Loucy (cell line): ENCODE results near the gene ZNF524.

ENCODE experiments used
- H2AFZ ChIP-seq: fragments of 200-600 bp; sonication (generic); 2 replicates; pipeline ENCODE4 v1.6.0; 2016; ENCODE audit warnings: antibody characterized with exemption, mild to moderate bottlenecking, low read length, moderate library complexity
- H3F3A ChIP-seq: fragments of 200-600 bp; 2 replicates; pipeline ENCODE4 v1.6.0; 2016; ENCODE audit warnings: antibody characterized with exemption, low read depth, mild to moderate bottlenecking
- H3K27me3 ChIP-seq: fragments of 200-600 bp; sonication (generic); 2 replicates; pipeline ENCODE4 v1.6.1; 2014; ENCODE audit warnings: low read length, mild to moderate bottlenecking; ENCODE audit not compliant: insufficient read depth, poor library complexity, severe bottlenecking
- H3K36me3 ChIP-seq: fragments of 200-600 bp; sonication (generic); 2 replicates; pipeline ENCODE4 v1.6.1; 2016; ENCODE audit warnings: low read length; ENCODE audit not compliant: insufficient read depth
- H3K4me1 ChIP-seq: fragments of 200-600 bp; sonication (generic); 2 replicates; pipeline ENCODE4 v1.5.1; 2014; ENCODE audit warnings: low read length, mild to moderate bottlenecking; ENCODE audit not compliant: insufficient read depth, poor library complexity, severe bottlenecking
- H3K4me2 ChIP-seq: fragments of 200-600 bp; sonication (generic); 2 replicates; pipeline ENCODE4 v1.6.0; 2014; ENCODE audit warnings: antibody characterized with exemption, low read length, low read depth, mild to moderate bottlenecking; ENCODE audit not compliant: poor library complexity, severe bottlenecking
- H3K4me3 ChIP-seq: fragments of 200-600 bp; sonication (generic); 2 replicates; pipeline ENCODE4 v1.5.1; 2014; ENCODE audit warnings: low read length, mild to moderate bottlenecking, mixed read lengths; ENCODE audit not compliant: poor library complexity, severe bottlenecking
- H3K79me2 ChIP-seq: fragments of 200-600 bp; sonication (generic); 2 replicates; pipeline ENCODE4 v1.6.1; 2014; ENCODE audit warnings: low read length; ENCODE audit not compliant: insufficient read depth
- H3K9ac ChIP-seq: fragments of 200-600 bp; sonication (generic); 2 replicates; pipeline ENCODE4 v1.6.0; 2014; ENCODE audit warnings: mild to moderate bottlenecking, low read depth, low read length, moderate library complexity; ENCODE audit not compliant: poor library complexity, severe bottlenecking
- H3K9me2 ChIP-seq: fragments of 200-600 bp; sonication (generic); replicated peaks from 2 replicates; pipeline ENCODE4 v1.6.1; 2016; ENCODE audit warnings: low read depth, low read length, mixed read lengths
- H3K9me3 ChIP-seq: fragments of 200-600 bp; sonication (generic); 2 replicates; pipeline ENCODE4 v1.6.1; 2014; ENCODE audit warnings: mild to moderate bottlenecking, antibody characterized with exemption, low read length, low read depth; ENCODE audit not compliant: insufficient read depth
- H4K20me1 ChIP-seq: fragments of 200-600 bp; sonication (generic); 2 replicates; pipeline ENCODE4 v1.6.0; 2014; ENCODE audit warnings: antibody characterized with exemption, low read length, mild to moderate bottlenecking; ENCODE audit not compliant: insufficient read depth, poor library complexity, severe bottlenecking
- EZH2phosphoT487 ChIP-seq: fragments of 200-600 bp; IDR thresholded peaks from 2 replicates; pipeline ENCODE4 v1.6.1; 2018; ENCODE audit warnings: antibody characterized with exemption, mild to moderate bottlenecking, moderate library complexity, borderline replicate concordance
- TF ChIP-seq, protein P1 (sequence below): fragments of 200-600 bp; sonication (generic); conservative IDR thresholded peaks from 2 replicates; pipeline ENCODE4 v1.5.1; 2014; ENCODE audit warnings: mild to moderate bottlenecking, antibody characterized with exemption, low read length

Gene ZNF524

DNA sequence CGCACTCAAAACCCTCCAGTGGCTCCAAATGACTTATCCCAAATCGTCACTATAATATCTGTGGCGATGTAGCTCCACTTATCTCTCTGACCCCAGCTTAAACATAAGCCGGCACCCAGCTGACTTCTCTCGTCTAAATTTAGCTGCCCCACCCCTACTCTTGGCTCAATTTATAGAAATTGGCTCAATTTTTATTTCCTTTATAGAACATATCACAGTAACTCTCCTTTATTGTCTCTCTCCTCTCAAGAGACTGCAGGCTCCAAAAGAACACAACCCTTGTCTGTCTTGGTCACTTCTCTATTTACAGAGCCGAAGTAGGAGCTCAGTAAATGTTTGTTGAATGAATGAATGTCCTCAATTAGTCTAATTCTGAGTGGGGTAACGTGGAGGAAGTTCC lies 23.5 kb downstream of the ZNF524 start:
- TF ChIP-seq, protein P1, sequence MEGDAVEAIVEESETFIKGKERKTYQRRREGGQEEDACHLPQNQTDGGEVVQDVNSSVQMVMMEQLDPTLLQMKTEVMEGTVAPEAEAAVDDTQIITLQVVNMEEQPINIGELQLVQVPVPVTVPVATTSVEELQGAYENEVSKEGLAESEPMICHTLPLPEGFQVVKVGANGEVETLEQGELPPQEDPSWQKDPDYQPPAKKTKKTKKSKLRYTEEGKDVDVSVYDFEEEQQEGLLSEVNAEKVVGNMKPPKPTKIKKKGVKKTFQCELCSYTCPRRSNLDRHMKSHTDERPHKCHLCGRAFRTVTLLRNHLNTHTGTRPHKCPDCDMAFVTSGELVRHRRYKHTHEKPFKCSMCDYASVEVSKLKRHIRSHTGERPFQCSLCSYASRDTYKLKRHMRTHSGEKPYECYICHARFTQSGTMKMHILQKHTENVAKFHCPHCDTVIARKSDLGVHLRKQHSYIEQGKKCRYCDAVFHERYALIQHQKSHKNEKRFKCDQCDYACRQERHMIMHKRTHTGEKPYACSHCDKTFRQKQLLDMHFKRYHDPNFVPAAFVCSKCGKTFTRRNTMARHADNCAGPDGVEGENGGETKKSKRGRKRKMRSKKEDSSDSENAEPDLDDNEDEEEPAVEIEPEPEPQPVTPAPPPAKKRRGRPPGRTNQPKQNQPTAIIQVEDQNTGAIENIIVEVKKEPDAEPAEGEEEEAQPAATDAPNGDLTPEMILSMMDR = no peak
- no peak for TF ChIP-seq EZH2phosphoT487
- Histone ChIP-seq H3K4me2 (peak overlapping the region; percentile 66), H2AFZ (no peak overlapping the region), H3F3A (no peaks in the 10 kb centered on the region), H3K9ac (no peak overlapping the region), H3K27me3 (no peaks in the 10 kb centered on the region), H3K4me1 (peaks cover 16% of the 10 kb centered on the region), H3K4me3 (peak overlapping the region; percentile 76), H3K36me3 (no peaks in the 10 kb centered on the region), H4K20me1 (peaks cover 6% of the 10 kb centered on the region), H3K9me2 (no peaks in the 10 kb centered on the region), H3K79me2 (0 out of 2 replicates have a peak, but pooled peaks cover 7% of the 10 kb centered on the region), H3K9me3 (no peaks in the 10 kb centered on the region)

DNA sequence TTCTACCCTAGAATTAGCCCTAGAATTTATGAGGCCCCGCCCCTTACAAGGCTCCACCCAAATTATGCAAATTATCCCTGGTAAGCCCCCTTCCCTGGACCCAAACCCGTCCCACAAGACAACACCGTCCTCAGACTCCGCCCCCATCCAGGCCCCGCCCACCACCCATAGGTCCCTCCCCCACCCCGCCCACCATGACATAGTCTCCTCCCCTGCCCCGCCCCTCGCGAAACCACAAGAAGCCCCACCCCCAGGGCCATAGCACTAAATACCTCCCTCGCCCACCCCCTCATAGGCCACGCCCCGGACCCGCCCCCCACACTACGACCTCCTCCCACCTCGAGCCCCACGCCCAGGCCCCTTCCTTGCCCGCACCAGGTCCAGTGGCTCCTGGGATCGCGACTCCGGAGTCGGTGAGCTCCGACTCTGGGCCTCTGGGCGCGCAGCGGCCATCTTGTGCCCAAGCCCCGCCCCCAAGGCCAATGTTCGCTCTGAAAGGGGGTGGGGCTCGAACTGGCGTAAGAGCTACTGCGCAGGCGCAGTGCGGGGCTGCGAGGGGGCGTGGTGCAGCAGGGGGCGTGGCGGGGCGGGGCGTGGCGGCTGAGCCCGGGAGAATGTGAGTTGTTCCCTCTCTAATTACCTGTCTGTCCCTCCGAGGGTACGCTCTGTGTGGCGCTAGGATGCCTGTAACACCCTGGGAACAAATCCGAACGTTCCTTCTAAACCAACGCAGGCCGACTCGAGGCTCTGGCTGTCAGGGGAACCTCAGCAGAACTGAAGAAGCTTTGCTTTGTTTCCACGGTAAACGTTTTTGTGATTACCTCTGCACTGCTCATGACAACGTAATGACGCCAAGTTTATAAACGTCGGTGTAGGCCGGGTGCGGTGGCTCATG lies 24.3 kb downstream of the ZNF524 start, which contains the start of gene ZNF784:
Gene ZNF784 (minus strand): TSS at position 458 of the 895 bp plus-strand sequence. CDS start 5 bp downstream, at position 453.
- Histone ChIP-seq H3K9me2 (no peaks in the 10 kb centered on the region), H3K4me1 (peaks cover 16% of the 10 kb centered on the region), H3K4me3 (peak within 1 kb of the TSS; percentile 76), H3K36me3 (no peaks in the 10 kb centered on the region), H3K79me2 (0 out of 2 replicates have a peak, but pooled peaks cover 7% of the 10 kb centered on the region), H3K9ac (peak within 1 kb of the TSS; percentile 69), H4K20me1 (peaks cover 6% of the 10 kb centered on the region), H3K4me2 (peak within 1 kb of the TSS; percentile 80), H3K27me3 (no peaks in the 10 kb centered on the region), H3K9me3 (no peaks in the 10 kb centered on the region), H2AFZ (peak within 1 kb of the TSS; percentile 79), H3F3A (no peaks in the 10 kb centered on the region)
- TF ChIP-seq EZH2phosphoT487 = no peak
- TF ChIP-seq, protein P1 = no peak

DNA sequence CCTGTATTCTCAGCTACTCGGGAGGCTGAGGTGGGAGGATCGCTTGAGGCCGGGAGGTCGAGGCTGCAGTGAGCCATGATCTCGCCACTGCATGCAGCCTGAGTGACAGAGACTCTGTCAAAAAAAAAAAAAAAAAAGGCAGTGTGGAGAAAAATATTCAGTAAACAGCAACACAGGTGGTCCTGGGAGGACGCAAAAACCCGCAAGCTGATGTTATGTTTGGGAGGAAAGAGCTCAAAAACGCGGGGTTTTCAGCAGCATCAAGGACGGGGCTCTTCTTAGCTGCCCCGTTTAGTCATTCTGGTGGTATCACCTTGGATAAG lies 24.9 kb downstream of the ZNF524 start:
- Histone ChIP-seq H2AFZ (peak overlapping the region; percentile 79), H3K9me3 (no peaks in the 10 kb centered on the region), H3F3A (no peaks in the 10 kb centered on the region), H3K4me2 (peak overlapping the region; percentile 80), H3K4me3 (peak overlapping the region; percentile 76), H3K79me2 (0 out of 2 replicates have a peak, but pooled peaks cover 7% of the 10 kb centered on the region), H3K9me2 (no peaks in the 10 kb centered on the region), H3K4me1 (peaks cover 16% of the 10 kb centered on the region), H4K20me1 (peaks cover 6% of the 10 kb centered on the region), H3K36me3 (no peaks in the 10 kb centered on the region), H3K27me3 (no peaks in the 10 kb centered on the region), H3K9ac (peak overlapping the region; percentile 69)
- TF ChIP-seq, protein P1 = no peak
- no peak for TF ChIP-seq EZH2phosphoT487
